Measurements from ENCODE around the gene CTSE. TPM values are rescaled to one million over a fixed set of nuclear protein-coding genes. Genes with fewer than 3 reads are reported as not detected.

CTSE gene
- total and polyA plus RNA-seq, 2 experiments from 2014 or later, result not detected

GRCh38 chr1:206066479-206067171, 42.9 kb upstream of the CTSE start:
- Mint-ChIP-seq H3K9me3 (peaks cover 25% of the 10 kb centered on the region), H3K4me3 (no peak overlapping the region), H3K4me1 (peaks cover 10% of the 10 kb centered on the region; the same call in 2 of the 3 replicates), H3K27me3 (ENCODE audit: insufficient read depth, low read depth, poor library complexity) (peaks cover 2% of the 10 kb centered on the region), H3K27ac (no peak overlapping the region), H3K36me3 (ENCODE audit: low read depth) (peaks cover 7% of the 10 kb centered on the region)
- H3K4me3 ChIP-seq, result no peak overlapping the region
- H3K4me2 ChIP-seq, result no peak overlapping the region
- H3K27ac ChIP-seq (ENCODE audit: low read depth), result no peak overlapping the region
- no peaks in the 10 kb centered on the region for H4K20me1 ChIP-seq (replicated peaks; ENCODE audit: insufficient read depth)
- no peaks in the 10 kb centered on the region for H3K27me3 ChIP-seq (ENCODE audit: insufficient read depth)
- H3K36me3 ChIP-seq (ENCODE audit: insufficient read depth), result no peaks in the 10 kb centered on the region
- no peaks in the 10 kb centered on the region for H3K9me2 ChIP-seq (ENCODE audit: insufficient read depth)
- no peak for DNase-seq (ENCODE audit: low spot score)
- no peaks in the 10 kb centered on the region for H3K4me1 ChIP-seq (ENCODE audit: insufficient read depth)
- H3K79me2 ChIP-seq (replicated peaks; ENCODE audit: insufficient read depth), result no peaks in the 10 kb centered on the region
- ATAC-seq, result no peak
- H2AFZ ChIP-seq, result peak overlapping the region; percentile 69; the same call in 1 of the 2 replicates
- no peaks in the 10 kb centered on the region for H3F3A ChIP-seq (replicated peaks; ENCODE audit: low read depth)
- no peak for TF ChIP-seq ZNF114 (CRISPR knock-in tag; IDR thresholded peaks at IDR 0.05)
- TF ChIP-seq, protein P1, sequence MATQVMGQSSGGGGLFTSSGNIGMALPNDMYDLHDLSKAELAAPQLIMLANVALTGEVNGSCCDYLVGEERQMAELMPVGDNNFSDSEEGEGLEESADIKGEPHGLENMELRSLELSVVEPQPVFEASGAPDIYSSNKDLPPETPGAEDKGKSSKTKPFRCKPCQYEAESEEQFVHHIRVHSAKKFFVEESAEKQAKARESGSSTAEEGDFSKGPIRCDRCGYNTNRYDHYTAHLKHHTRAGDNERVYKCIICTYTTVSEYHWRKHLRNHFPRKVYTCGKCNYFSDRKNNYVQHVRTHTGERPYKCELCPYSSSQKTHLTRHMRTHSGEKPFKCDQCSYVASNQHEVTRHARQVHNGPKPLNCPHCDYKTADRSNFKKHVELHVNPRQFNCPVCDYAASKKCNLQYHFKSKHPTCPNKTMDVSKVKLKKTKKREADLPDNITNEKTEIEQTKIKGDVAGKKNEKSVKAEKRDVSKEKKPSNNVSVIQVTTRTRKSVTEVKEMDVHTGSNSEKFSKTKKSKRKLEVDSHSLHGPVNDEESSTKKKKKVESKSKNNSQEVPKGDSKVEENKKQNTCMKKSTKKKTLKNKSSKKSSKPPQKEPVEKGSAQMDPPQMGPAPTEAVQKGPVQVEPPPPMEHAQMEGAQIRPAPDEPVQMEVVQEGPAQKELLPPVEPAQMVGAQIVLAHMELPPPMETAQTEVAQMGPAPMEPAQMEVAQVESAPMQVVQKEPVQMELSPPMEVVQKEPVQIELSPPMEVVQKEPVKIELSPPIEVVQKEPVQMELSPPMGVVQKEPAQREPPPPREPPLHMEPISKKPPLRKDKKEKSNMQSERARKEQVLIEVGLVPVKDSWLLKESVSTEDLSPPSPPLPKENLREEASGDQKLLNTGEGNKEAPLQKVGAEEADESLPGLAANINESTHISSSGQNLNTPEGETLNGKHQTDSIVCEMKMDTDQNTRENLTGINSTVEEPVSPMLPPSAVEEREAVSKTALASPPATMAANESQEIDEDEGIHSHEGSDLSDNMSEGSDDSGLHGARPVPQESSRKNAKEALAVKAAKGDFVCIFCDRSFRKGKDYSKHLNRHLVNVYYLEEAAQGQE (IDR thresholded peaks at IDR 0.05; ENCODE audit: unreplicated experiment), result no peak
- no peak for TF ChIP-seq ZNF331 (CRISPR knock-in tag; IDR thresholded peaks at IDR 0.05; ENCODE audit: low read depth)
- TF ChIP-seq EZH2 (IDR thresholded peaks at IDR 0.05; ENCODE audit: low read depth, unreplicated experiment), result no peak
- no peak for TF ChIP-seq ETS1 (IDR thresholded peaks at IDR 0.05)
- TF ChIP-seq POLR2AphosphoS5 (IDR thresholded peaks at IDR 0.05; ENCODE audit: low read depth), result no peak
- no peak for TF ChIP-seq NANOG (IDR thresholded peaks at IDR 0.05; ENCODE audit: borderline replicate concordance)
- TF ChIP-seq EZH2phosphoT487 (IDR thresholded peaks at IDR 0.05; ENCODE audit: unreplicated experiment), result no peak
- TF ChIP-seq CREB1 (CRISPR knock-in tag; IDR thresholded peaks at IDR 0.05; ENCODE audit: low read depth), result no peak
- TF ChIP-seq STAT1 (IDR thresholded peaks at IDR 0.05; ENCODE audit: unreplicated experiment), result no peak
- TF ChIP-seq, protein P2, sequence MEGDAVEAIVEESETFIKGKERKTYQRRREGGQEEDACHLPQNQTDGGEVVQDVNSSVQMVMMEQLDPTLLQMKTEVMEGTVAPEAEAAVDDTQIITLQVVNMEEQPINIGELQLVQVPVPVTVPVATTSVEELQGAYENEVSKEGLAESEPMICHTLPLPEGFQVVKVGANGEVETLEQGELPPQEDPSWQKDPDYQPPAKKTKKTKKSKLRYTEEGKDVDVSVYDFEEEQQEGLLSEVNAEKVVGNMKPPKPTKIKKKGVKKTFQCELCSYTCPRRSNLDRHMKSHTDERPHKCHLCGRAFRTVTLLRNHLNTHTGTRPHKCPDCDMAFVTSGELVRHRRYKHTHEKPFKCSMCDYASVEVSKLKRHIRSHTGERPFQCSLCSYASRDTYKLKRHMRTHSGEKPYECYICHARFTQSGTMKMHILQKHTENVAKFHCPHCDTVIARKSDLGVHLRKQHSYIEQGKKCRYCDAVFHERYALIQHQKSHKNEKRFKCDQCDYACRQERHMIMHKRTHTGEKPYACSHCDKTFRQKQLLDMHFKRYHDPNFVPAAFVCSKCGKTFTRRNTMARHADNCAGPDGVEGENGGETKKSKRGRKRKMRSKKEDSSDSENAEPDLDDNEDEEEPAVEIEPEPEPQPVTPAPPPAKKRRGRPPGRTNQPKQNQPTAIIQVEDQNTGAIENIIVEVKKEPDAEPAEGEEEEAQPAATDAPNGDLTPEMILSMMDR (conservative IDR thresholded peaks at IDR 0.05; ENCODE audit: low read depth in 2 of 2), result no peak
